T-helper 9 cell (primary cell): ENCODE results near the gene PEMT.
"Not testable (repeated sequence)": the region's sequence is repeated elsewhere in the genome, so short reads cannot be mapped to it uniquely, and the experiment has no call there.

Experiments used
- DNase-seq: peaks from one replicate; pipeline ENCODE4 v3.0.0-alpha.2; 2020

PEMT gene

DNA sequence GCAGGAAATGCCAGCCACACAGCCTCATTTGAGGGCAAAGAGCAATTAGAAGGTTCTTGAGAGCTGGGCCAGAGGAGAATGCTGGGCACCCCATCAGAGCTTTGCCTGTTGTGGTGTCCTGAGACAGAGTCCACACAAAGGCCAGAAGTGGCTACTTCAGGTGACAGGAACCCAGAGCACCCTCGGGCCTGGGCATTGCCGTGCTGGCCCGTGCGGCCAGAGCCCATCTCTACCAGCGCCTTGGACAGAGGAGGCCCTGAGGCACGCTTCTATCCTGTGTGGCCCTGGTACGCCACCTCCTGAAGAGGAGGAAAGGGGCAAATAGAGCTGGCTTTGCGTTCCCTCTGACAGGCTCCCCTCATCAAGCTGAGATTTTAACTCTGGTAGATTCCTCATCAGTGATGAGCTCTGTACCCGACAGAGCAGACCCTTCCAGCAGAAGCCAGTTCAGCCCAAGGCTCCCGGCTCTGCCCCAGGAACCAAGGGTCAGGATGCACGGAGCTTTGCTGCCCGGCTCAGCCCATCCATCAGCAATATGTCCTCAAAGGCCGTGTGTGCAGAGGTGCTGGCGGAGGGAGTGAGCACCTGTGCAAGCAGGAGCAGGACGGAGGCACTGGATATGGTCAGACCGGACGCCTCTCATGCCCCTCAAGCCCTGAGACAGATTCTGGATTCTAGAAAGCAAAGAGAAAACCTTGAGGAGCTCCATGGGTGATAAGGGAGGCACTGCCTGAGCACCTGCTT is 91.9 kb downstream of the PEMT start:
- DNase-seq = no peak

DNA sequence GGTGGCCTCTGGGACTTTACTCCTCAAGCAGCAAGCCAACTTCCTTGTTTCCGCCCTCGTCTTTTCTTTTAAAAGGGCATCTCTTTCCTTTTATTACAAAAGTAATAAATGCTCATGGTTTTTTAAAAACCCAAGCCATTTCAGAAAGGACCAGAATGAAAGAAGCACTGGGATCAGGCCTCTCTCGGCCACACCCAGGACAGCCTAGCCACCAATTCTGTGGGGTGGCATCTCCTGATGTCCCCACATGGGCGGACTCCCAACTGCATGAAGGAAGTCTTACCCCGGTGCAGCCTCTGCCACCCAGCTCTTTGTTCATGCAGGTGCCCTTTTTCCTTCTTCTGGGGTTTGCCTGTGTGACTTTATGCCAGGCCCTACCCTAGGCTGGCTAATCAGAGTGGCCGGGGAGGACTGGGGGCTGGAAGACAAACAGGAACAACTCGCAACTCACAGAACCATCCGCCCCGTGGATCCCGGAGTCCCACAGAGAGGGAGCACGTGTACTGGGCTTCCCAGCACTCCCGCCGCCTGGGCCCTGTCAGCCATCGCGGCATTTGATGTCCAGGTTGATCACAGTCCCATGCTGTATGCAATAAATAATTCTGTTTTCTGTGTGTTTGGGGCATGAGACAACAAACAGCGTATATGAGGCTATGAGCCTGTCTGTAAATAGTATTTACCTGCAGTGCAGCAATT is 92.8 kb downstream of the PEMT start:
- no peak for DNase-seq

DNA sequence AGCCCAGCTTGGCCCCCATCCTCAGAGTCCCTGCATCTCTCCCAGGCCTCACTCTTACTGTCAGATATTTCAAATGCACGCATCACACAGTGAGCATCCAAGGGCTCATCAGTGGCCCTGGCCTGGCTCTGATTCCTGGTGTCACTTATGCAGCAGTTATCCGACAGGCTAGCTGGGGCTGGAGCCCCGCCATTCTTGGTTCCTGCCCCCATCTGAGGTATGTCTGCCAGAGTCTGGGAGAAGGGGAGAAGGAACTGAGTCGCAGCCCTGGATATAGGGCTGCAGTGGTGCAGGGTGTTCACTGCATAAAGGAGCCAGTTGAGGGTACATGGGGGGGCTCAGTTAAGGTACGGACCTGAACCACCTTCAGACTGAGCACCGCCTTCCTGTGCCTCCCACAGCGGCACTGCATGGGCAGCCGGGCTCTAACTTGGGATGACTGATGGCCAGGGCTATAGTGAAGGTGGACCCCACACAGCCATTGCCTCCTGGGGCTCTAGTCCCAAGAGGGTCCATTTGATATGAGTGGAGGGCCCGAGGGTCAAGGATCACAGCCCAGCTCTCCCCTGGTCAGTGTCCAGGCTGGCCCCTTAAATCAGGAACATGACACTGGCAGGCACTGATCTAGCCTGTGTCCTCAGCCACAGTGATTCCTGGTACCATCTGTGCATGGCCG is 93.5 kb downstream of the PEMT start:
- DNase-seq = no peak

DNA sequence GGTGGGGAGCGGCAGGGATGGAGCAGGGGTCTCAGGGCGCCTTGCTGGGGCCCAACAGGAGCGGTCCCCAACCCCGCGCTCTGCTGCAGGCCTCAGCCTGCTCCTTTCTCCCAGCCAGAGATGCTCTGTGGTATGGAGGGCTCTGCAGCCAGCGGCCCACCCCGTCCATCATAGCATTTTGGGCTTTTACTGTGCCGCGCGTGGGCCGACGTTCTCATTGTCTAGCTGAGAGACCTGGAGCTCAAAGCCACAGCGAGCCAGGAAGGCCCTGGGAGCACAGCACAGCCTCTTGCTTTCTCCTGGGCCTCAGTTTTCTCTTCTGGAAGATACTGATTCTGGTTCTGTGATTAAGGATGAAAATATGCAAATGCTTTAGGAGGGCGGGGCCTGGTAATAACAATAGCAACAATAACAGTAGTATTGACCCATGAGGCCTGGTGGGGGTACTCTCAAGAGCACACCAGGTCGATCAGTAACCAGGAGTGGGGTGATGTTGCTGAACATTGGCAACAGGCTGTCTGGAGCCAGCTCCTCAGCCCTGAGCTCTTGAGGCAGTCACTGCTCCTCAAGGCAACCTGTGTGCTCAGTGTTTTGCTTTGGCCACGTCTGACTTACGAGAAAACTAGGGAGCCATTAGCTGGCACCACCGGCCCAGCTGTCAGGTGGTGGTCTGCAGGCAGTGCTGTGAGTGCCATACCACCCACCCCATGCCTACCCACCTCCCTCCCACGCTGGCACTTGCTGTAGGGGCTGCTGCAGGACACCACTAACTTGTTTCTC is 94.3 kb downstream of the PEMT start:
- DNase-seq = no peak

DNA sequence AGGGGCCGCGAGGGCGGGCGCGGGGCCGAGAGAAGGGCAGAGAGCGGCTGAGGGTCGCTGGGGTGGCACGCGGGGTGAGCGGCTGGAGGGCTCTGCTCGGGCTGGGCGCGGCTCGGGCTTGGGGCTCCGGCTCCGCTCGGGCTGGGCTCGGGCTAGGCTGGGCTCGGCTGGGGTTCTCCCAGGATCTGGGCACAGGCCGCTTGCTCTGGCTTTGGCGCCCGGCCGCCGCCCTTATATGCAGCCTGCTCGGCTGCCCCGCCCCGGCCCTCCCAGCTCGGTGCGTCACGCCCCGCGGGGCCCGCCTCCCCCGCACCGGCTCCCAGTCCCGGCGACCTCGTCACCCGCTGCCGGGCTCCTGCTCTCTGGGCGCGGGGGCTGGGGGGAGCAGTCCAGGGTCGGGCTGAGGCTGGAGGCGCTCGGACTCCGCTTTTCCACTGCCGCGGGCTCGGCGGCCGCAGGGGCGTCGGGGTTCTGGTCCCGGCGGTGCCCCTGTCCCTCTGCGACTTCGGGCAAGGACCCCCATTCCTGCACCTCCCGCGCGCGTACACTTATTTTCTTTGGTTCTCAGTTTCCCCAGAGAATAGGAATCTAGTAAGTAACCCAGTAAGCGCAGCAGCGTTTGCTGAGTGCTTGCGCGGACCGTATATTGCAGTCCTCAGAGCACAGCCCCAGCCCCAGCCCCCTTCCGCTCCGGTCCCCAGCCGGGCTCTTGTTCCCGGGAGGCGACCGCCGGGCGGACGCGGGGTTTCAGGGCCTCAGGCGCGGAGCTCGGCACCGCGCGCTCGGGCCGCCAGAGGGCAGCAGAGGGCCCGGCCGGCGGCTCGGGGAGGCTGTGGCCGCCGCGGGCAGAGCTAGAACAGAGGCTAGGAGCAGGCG is 95.1 kb downstream of the PEMT start, which contains the start of gene RASD1:
TSS of gene RASD1 (minus strand) at position 207 of the 876 bp plus-strand sequence. CDS start 214 bp downstream, outside the sequence.
- peak; percentile 73 for DNase-seq

DNA sequence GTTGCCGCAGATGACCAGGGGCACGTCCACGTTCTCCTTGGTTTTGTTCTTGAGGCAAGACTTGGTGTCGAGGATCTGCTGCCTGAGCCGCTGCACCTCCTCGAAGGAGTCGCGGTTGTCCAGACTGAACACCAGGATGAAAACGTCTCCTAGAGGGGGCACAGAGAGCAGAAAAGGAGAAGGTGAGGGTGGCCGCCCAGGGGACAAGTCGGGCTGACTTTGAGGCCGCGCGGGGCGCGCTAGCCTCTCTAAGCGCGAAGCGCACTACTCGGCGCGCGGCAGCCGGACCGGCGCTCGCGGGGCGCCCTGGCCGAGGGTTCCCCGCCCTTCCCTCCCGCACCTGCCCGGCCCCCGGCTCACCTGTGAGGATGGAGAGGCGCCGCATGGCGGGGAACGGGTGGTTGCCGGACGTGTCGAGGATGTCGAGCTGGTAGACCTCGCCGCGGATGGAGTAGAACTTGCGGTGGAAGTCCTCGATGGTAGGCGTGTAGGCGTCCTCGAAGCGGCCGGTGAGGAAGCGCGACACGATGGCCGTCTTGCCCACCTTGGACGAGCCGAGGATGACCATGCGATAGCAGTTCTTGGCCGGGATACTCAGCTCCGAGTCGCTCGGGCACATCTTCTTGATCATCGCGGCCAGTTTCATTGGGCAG is 95.8 kb downstream of the PEMT start:
- DNase-seq = peak; percentile 10

DNA sequence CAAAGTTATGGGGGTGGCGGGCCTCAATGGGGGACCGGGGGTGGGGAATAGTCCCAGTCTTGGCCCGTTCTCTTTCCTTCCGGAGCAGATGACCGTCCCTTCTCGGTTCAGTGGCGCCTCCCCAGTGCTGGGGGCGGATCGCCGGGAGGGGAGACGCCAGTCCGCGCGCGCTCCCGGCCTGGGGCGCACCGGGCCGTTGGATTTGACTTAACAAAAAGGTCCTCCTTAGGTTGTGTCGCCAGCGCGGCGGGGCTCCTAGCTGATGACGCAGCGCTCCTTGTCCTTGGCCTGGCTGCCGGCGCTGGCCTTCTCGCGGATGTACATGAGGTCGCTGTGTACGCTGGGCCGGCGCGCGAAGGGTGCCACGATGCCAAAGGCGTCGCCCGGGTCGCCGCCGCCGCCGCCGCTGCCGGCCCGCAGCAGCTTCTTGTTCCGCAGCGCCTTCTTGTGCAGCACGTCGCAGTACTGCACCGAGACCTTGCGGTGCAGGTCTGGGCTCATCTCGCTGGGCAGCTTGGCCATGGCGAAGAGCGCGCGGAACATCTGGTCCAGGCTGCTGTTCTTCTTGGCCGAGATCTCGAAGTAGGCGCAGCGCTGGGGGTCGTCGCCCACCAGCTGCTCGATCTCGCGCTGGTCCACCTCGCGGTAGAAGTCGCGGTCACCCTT is 96.5 kb downstream of the PEMT start:
- no peak for DNase-seq

DNA sequence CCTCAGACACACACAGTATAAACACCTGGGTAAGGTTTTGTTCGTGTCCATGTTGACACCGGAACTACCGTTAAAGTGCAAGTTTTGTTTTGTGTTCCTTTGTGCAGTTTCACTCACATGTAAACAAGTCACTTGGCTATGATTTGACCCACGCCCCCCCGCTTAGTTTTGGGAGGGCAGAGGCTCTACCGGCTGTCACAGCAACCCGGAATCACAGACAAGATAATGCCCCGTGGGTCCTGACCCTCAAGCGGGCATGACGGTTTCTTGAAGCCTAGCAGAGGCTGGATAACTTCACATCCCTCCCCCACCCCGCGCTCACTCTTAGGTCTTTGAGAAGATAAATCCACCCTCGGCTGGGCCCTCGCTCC is 97.0 kb downstream of the PEMT start:
- no peak for DNase-seq

DNA sequence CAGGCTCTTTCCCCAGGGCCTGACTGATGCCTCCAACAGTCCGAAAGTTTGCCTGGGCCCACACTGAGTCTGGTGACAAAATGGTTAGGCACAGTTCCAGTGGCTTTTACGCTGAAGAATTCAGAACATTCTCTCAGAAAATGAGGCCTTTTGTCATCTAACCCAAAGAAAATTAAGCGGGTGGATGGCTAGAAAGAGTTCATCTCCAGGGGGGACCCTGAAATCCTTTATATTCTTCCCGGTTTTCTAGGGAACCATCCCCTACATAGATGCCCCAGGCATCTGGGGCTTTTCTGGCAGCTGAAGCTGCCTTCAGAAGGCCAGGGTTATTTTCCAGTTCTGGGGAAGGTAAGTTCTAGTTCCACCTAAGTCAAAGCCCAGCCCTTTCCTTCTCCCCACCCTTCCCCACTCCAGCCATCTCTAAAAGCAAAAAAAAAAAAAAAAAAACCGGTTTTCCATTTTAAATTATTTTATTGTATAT is 97.5 kb downstream of the PEMT start:
- no peak for DNase-seq

DNA sequence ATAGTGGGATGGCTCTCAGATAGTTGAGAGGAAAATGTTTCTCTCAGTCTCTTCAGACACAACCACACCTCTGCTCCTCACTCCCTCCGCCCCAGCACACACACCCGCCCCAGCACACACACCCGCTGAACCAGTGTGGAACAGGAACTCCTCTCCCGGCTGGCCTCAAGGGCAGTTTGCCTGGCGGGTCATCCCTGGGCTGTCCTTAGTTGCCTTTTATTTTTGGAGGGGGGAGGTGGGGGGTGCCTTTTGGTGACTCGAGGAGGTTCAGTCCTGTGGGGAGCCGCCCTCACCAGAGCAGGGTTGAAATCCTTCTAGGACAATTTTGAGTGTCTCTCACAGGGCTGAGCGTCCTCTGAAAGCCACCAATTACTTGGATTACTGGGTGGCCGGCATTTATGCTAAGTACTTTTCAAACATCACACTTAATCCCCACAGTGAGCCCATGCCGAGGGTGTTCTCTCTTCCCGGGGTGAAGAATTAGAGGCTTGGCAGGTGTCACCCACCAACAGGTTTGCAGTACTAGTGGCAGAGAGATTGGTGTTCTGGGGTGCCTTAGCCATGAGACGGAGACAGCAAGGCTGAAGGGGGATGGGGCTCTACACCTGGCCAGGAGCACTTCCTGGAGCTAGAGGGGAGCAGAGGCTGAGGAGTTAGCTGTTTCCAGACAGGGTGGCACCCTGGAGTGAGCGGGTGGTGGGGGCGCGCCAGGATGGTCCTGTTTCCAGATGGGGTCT is 98.1 kb downstream of the PEMT start:
- no peak for DNase-seq

DNA sequence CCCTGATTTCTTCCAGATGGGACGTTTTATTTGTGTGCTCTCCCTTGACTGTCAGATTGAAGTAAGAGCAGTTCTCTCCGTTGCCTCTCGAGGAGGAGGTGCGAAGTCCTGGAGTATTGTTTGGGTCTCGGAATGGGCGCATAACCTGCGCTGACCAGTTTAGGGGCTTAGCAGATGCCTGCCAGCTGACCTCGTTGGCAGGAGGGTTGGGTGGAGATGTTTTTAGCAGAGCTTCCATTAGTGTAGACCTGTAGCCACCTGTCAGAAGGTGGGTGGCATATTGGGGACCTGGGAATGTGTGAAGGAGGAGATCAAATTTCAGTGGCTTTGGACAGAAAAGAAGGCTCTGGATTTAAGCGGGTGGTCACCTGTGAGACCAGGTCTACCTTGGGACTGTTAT is 98.9 kb downstream of the PEMT start:
- no peak for DNase-seq

DNA sequence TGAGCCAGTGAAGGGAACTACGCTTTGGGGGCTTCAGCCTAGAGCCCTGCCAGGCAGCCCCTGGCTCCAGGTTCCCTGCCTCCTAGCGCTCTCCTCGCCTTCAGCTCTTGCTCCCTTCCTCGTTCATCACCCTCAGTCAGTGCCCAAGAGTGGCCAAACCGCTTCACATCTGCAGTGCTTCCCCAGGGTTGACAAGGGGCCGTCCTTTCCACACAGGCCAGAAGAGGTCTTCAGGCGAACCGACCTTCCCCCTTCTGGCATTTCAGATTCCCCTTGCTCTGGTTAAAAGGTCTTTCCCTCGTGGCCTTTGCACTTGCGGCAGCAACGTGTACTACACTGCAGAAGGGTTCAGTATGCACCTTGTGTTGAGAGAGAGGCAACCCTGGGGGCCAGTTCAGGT is 99.4 kb downstream of the PEMT start:
- no peak for DNase-seq

DNA sequence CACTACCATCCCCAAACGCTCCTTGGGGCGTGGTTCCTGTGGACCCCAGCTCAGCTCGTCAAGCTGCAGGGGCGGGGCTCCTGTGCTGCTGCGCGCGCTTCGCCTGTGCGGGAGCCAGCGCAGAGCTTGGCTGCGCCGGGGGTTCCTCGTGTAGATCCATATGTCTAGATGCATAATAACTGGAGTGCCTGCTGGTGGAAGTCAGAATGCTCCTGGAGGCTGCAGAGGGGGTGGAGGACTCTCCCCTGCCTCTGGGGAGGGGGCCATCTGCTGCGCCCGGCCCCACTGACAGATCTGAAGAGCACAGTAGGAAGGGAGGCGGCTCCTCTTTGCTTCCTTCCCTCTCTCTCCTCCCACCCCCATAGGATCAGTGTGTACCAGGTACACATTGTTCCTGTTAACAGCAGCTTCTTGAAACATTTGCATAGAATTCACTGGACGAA is 99.9 kb downstream of the PEMT start:
- no peak for DNase-seq

DNA sequence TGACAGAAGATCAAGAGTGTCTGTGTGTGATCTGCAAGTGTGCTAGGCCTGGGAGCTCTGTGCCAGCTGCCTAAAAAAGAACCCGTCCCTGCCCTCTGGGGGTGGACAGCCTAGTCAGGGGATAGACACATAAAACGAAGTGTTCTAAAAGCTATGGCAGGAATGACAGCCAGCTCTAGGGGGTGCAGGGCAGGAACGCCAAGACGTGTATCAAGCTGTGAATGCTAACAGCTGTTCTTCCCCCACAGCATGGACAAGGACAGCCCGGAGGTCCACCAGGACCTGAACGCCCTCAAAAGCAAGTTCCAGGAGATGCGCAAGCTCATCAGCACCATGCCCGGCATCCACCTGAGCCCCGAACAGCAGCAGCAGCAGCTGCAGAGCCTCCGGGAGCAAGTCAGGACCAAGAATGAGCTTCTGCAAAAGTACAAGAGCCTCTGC is 100.5 kb downstream of the PEMT start:
- DNase-seq = no peak

DNA sequence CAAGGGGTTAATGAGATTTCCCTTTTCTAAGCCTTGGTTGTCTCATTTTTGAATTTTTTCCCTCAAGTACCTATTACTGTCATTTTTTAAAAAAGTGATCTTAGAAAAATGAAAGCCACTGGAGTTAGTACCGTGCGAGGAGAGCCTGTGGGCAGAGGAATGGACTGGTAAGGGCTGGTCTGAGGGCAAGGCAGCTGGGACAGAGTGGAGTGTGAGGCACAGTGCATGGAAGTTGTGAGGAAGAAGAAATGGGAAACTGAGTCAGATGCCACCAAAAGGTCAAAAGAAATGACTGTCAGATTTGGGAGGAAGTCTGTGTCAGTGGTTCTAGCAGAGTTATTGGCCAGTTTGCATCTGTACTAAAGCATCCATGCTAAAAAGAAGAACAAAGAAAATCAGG is 103.5 kb downstream of the PEMT start:
- DNase-seq = no peak

DNA sequence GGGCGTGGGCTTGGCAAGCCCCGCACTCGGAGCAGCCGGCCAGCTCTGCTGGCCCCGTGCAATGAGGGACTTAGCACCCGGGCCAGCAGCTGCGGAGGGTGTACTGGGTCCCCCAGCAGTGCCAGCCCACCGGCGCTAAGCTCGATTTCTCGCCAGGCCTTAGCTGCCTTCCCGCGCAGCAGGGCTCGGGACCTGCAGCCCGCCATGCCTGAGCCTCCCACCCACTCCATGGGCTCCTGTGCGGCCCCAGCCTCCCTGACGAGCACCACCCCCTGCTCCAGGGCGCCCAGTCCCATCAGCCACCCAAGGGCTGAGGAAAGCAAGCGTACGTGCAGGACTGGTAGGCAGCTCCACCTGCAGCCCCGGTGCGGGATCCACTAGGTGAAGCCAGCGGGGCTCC is 105.1 kb downstream of the PEMT start:
- not testable (repeated sequence) for DNase-seq

DNA sequence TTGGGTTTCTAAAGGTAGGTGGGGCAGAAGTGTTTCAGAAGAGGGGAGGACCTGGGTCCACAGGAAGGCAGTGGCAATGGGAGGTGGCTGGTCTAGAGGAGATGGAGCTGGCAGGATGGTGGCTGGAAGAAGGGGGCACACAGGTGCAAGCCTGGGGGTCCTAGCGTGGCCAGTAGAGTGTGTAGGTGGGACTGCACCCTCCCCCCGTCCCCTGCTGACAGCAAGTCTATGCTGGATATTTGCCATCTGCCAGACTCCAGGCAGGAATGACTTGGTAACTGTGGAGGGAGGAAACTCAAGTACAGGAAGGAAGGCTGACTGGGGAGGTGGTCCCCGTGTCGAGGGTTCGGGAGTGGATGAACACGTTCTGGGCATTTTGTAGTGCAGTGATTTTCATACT is 106.1 kb downstream of the PEMT start:
- no peak for DNase-seq

DNA sequence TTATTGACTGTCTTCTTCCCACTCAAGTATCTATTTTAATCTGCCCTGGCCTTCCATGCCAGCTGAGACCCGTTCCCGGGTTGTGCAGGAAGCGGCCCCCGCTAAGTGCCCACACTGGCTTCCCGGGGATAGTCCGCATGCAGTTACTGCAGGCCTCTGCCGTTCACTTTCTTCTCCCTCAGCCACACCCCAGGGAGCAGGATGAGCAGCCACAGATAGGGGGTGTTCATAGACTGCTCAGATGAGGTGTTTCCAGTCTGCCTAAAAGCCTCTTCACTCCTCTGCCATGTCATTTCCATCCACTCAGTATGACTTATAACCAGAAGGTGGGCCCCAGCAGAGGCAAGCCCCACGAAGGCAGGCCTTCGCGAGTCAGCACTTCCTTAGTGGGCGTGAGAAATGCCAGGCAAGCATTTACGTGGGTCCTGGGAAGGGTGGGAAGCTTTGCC is 107.0 kb downstream of the PEMT start:
- no peak for DNase-seq

DNA sequence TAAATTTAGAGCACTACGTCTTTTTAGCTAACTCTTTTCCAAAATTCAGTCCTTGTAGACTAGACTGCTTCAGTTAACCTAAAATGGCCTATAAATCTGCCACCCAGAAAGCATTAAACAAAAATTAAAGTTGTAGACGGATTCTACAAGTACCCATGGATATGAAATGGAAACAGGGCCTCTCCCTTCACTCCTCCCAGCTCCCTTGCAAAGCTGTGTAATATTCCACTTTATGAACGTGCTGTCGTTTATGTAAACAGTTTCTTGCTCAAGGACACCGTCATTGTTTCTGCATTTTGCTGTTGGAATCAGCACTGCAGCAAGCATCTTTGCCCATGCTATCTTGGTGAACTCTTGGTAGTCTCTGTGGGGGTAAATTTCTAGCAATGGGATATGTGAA is 109.6 kb downstream of the PEMT start:
- no peak for DNase-seq
